Stimulated activated CD4-positive, alpha-beta T cell treated with anti-CD3 and anti-CD28 coated beads, Interleukin-15, amount 100 ng/mL, for 1 hour (primary cell): ENCODE data around the gene TSHZ3.

Source experiments
- DNase-seq, 2 donors: peaks; one replicate each; pipeline ENCODE4 v3.0.0-alpha.2; 2020; ENCODE audit warnings: low read depth in 1 of 2, low spot score in 1 of 2

TSHZ3 gene

DNA sequence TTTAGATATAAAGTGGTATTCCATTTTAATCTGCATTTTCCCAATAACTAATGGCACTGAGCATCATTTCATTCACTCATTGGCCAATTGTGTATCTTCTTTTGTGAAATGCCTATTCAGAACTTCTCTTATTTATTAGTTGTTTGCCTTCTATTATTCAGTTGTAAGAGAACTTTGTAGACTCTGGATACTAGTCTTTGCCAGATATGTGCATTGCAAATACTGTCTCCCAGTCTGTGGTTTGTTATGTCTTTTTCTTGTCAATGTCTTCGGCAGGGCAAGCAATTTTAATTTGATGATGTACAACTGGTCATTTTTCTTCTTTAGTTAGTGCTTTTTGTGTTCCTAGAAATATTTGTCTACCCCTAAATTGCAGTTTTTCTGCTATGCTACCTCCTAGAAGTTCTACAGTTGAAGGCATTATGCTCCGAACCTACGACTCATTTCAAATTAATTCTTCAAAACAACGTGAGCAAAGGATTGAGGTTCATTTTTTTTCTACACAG lies 115.9 kb downstream of the TSHZ3 start:
- no peak for DNase-seq

DNA sequence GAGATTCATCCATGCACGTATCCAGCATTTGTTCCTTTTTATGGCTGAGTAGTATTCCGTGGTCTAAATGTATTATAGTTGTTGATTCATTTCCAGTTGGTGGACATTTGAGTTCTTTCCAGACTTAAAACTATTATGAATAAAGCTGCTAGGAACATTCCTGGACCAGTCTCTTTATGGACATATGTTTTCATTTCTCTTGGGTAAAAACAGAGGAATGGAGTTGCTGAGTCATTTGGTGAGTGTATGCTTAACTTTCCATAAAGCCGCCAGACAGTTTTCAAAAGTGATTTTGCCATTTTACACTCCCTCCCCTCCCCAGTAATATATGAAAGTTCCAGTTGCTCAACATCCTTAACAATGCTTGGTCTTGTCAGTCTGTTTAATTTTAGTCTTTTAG lies 116.4 kb downstream of the TSHZ3 start:
- DNase-seq, result no peak

DNA sequence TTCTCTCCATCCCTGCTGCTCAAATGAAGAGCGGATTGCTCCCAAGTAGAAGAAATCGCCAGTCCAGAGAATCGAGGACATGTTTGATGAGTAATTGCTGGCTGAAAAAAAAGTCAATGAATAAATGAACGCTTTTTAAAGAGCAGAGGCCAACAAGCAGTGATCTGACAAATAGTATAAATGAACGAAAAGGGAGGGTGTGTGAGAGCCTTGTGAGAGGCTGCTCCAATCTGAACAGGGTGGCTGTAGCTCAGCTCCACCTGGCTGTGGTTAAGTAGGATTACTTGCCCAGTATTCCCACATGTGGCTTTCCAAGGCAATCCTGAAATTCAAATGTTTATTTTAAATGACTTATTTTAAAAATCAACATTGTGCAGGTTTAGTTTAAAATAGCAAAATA lies 117.1 kb downstream of the TSHZ3 start:
- no peak for DNase-seq

DNA sequence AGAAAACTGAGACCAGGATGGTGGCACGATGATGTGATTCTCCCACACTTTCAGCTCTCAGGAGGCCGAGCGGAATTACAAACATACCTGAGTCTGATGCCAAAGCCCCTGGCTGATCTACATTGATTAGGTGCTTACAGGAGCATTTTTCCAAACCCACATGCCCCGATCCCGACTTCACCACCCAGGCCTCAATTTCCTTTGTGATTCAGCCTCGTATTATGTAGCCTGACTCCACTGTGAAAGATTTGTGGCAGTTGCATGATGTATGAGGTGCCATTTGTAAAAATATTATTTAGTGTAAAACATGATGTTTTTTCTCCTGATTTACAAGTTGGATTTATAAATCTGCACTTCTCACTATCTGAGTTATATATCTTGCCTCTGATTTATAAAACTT lies 118.0 kb downstream of the TSHZ3 start:
- no peak for DNase-seq

DNA sequence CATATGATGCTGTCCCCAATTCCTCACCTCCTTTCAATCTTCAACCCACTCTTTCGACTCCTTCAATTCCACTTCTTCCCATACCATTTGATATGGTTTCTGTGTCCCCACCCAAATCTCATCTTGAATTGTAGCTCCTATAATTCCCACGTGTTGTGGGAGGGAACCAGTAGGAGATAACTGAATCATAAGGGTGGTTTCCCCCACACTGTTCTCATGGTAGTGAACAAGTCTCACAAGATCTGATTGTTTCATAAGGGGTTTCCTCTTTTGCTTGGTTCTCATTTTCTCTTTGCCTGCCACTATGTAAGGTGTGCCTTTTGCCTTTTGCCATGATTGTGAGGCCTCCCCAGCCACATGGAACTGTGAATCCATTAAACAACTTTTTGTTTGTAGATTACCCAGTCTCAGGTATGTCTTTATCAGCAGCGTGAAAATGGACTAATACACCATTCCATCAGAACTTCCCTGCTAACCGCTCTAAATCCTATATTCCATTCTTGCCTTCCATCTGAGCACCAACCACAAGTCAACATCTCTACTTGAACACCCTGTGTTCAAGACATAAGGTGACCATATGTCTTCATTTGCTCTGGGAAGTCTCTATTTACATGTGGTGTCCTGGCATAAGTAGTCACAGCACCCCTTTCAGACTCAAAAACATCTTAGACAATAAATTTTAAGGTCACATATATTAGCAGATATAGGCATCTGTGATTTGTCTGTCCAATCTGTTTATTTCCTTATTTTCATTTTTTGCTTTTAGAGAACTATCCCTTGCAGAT lies 122.9 kb downstream of the TSHZ3 start:
- DNase-seq, result no peak
